ENCODE data around the gene MTMR4. TPM values are rescaled to one million over a fixed set of nuclear protein-coding genes. Genes with fewer than 3 reads are reported as not detected.
A peak's percentile ranks its signal among the peaks of the same experiment; 100 is the strongest.
"Not testable (repeated sequence)": the region's sequence is repeated elsewhere in the genome, so short reads cannot be mapped to it uniquely, and the experiment has no call there.

The MTMR4 gene
- total RNA-seq, 1 donor from 2014 or later, result 44.7 TPM

DNA sequence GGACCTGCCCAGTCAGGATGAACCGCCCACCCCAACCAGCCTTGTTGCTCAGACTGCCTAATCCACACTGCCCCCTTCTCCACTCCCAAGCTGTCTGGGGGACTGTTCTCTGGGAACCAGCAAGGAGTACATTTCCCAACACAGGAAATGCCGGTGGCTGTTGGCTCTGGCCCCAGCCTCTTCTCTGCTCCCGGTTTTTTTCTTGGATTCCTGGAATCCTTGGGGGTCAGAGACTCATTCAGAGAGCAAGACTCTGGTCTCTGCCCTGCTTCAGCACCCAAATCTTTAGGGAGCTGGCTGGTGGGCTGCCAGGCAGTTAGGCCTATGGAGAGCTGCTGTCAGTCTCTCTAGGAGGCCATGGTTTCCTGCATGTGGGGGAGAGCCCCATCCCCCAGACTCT, 10.8 kb upstream of the MTMR4 start:
- peak; percentile 43 for DNase-seq (ENCODE audit: low spot score)

GRCh38 chr17:58521680-58522079, 7.2 kb upstream of the MTMR4 start:
- DNase-seq (ENCODE audit: low spot score), result no peak

DNA sequence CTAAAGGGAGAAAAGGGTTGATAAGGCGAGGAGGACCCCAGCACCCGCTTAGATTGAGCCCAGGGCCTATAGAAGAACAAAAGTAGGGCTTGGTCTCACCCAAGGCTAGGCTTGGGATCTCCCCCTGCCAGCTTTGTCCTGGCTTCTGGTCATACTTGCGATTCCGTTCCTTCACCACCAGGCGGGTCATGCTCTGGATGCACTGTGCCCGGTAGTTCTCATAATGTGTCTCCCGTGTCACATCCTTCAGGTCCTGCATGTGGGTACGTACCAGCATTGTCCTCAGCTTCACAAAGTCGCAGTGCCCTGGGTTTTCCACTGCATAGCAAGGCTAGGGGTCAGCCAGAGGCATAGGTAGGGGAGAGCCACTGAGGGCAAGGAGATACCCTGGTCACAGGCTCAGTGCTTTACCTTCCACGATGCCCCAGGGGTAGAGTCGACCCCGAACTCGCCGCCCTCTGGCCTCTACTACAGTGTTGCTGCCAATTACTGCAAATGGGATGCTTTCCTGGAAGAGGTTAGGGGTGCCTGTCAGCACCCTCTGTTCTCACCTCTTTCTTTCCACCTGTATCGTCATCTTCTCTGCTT, 6.5 kb upstream of the MTMR4 start:
- DNase-seq (ENCODE audit: low spot score), result no peak

GRCh38 chr17:58517928-58518609, 3.6 kb upstream of the MTMR4 start:
- DNase-seq (ENCODE audit: low spot score), result peak; percentile 100

DNA sequence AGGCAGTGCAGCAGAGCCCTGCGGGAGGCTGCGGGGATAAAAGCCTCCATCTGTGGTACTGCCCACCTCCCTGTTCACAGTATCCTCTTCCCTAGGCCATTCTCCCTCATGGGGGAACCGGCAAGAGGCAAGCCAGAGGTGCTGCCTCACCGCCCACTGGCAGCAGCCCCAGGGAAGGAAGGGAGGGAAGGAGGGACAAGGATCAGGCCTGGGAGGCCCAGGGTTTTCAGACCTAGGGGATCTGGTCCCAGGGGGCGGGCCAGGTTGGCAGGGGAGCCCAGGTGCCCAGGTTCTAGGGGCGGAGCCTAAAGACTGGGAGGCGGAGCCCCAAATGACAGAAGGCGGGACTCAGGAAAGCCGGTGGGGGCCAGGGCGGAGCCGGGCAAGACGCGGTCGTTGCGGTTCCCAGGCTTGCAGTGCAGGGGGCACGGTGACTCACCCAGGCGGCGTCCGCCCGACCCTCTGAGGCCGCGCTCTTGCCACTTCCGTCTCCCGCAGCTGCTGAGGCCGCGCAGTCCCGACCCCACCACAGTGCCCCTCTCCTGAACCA, 3.0 kb upstream of the MTMR4 start:
- DNase-seq (ENCODE audit: low spot score), result no peak

- DNase-seq (ENCODE audit: low spot score), result no peak
Observed at GRCh38 chr17:58516644-58517377, 2.4 kb upstream of the MTMR4 start.

GRCh38 chr17:58515286-58515685, 848 bp upstream of the MTMR4 start:
- DNase-seq (ENCODE audit: low spot score), result no peak

DNA sequence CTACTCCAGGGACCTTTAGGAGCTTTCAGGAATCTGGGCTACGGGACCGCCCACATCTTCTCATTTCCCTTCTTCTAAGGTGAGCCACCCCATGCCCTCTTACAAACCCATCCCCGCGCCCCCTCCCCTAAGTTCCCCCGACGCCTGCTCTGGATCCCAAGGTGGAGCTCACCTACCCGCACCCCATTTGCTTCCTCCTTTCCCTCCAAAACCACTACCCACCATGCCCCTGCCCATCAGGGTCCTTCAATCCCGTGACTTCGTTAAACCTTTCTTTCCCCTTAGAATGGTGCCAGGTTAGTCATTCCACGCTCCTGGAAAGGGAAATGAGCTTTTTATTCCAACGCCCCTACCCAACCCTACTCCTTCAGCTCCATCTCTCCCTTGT, 326 bp upstream of the MTMR4 start:
- DNase-seq (ENCODE audit: low spot score), result no peak

- DNase-seq (ENCODE audit: low spot score), result no peak
Observed at GRCh38 chr17:58513267-58513964, 1.0 kb downstream of the MTMR4 start.

GRCh38 chr17:58510075-58510474, 4.4 kb downstream of the MTMR4 start:
- DNase-seq (ENCODE audit: low spot score), result no peak

GRCh38 chr17:58508341-58509067, 5.9 kb downstream of the MTMR4 start:
- no peak for DNase-seq (ENCODE audit: low spot score)

DNA sequence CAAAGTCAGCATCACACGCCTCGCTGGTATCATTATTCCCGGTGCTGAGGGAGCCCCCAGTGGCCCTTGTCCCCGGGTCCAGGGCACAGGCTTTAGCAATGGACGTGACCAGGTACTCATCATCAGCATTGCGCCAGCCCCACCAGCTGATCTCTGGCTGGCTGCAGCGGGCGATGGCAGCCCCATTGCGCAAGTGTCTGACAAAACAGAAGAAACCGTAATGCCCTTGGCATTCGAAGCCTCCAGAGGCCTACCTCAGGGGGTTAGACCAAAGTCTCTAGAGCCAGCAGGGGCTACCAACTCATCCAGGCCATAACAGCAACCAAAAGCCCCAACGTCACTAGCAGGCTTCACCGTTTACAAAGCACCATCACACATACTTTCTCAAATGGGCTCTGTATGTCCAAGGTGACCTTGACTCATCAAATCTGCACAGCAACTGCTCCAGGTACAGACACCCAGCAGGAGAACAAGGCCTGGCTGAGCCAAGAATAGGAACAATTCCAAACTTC, 7.3 kb downstream of the MTMR4 start:
- no peak for DNase-seq (ENCODE audit: low spot score)

DNA sequence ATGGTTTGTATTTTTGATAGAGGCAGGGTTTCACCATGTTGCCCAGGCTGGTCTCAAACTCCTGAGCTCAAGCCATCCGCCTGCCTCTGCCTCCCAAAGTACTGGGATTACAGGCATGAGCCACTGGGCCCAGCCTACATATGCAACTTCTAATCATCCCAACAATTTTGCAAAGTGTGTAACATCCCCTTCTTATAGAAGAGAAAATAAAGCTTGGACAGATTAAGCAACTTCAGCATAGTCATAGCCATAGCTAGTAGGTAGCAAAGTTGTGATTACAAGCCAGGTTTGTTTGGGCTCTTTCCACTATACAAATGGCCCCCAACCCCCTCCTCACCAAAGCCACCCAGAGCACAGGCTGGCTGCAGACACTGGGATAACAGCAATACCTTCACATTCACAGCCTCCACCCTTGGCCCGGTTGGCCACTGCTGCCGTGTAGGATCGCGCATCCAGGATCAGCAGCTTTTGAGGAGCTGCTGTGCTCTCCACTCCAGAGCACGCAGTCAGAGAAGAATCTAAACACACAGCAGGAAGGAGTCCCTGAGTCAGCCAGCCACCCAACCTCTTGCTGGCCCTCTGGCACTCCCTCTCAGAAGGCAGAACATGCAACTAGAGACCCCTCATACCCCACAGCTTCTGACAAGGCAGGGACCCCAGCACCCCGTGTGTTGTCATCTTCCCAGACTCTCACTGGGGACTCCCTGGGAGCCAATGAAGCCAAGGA, 7.9 kb downstream of the MTMR4 start:
- DNase-seq (ENCODE audit: low spot score), result no peak

DNA sequence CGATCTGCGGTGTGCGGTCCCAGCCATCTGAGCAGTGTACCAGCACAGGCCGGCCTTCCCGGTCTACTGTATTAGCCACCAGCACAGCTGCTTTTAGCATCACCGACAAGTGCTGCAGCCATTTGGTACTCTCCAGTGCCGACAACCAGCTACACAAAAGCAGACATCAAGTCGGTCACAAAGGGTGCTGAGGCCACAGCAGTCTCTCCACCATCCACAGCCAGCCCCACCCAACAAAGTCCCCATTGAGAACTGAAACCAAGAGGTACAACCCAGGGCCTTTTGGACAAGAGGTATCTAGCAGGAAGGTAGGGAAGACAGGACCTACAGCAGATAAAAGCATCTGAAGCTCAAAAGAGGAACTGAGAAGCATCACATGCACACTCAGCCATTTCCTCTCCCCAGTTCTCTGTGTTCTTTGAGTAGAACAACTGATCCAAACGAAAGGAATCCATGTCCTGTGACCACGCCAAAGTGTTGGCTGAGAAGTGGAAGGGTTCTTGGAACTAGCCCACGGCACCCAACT, 9.5 kb downstream of the MTMR4 start:
- DNase-seq (ENCODE audit: low spot score), result no peak

DNA sequence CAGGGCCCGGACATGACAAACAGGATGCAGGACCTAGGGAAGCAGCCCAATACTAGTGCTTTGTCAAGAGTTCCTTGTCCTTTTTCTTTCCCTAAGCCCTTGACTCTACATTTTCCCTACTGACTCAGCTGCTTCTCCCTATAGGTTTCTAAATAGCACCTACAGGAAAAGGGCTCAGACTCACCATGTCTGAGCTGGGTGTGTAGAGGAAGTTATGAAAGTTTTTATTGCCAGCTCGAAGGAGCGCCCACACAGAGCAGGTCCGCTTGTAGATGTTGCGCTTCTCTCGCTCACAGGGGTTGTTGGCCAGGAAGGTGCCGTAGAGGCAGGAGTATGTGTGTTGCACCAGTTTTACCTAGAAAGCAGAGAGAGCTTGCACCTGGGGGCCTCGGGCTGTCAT, 10.6 kb downstream of the MTMR4 start:
- DNase-seq (ENCODE audit: low spot score), result no peak

DNA sequence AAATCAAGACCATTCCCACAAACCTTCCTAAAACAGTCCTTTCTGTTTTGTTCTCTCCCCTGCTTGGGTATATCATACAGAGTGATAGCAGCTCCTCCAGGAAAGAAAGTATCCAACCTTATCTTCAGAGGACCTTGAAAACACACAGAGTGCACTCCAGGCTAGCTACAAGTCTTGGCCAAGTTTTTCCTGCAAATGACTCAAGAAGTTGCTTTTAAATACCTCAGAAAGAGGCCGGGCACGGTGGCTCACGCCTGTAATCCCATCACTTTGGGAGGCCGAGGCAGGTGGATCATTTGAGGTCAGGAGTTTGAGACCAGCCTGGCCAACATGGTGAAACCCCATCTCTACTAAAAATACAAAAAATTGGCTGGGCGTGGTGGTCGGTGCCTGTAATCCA, 11.3 kb downstream of the MTMR4 start:
- not testable (repeated sequence) for DNase-seq (ENCODE audit: low spot score)

GRCh38 chr17:58501451-58501850, 13.0 kb downstream of the MTMR4 start:
- no peak for DNase-seq (ENCODE audit: low spot score)

DNA sequence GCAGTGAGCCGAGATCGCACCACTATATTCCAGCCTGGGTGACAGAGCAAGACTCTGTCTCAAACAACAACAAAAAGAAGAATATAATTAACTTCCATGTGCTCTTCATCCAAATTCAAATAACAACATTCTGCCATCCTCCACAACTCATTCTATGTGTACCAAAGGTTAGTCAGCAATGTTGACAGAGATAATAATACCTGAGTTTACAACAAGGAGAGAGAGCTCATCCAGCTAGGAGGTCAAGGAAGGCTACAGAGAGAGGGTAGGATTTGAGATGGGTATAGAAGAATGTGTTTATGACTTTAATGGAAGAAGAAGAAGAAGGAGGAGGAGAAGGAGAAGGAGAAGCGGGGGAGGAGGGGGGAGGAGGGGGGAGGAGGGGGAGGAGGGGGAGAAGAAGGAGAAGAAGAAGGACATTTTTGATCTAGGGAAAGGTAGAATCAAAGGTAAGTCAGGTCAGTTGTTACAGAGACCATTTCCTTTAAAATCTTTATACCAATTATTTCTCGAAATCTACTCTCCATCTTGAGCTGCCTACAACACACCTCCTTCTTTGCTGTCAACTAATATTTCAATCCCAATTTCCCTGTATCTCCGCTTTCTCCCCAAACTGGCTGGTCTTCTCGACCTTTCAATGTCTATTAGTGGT, 16.1 kb downstream of the MTMR4 start:
- no peak for DNase-seq (ENCODE audit: low spot score)

DNA sequence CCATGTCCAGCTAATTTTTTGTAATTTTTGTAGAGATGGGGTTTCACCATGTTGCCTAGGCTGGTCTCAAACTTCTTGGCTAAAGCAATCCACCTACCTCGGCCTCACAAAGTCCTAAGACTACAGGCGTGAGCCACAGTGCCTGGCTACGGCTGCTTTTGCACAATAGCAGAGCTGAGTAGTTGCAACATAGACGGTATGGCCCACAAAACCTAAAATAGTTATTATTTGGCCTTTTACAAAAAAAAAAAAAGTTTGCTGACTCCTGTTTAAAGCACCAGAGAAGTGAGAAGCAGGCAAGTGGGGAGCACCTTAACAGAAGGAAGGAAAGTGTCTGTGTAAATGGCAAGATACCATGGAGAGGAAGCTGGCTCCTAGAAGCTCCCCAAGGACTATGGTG, 20.9 kb downstream of the MTMR4 start:
- DNase-seq (ENCODE audit: low spot score), result no peak
